Kidney epithelial cell (primary cell): ENCODE measurements around the gene FAM13A. TPM values are rescaled to one million over a fixed set of nuclear protein-coding genes. Genes with fewer than 3 reads are reported as not detected.
"Not testable (repeated sequence)": the region's sequence is repeated elsewhere in the genome, so short reads cannot be mapped to it uniquely, and the experiment has no call there.

Source experiments
- DNase-seq: peaks from one replicate; pipeline ENCODE4 v3.0.0-alpha.2; 2010; ENCODE audit warnings: low read depth
- H3K27me3 ChIP-seq: 2 replicates; pipeline ENCODE4 v1.6.0; 2011; ENCODE audit warnings: low read length; ENCODE audit not compliant: control insufficient read depth, insufficient read depth
- H3K36me3 ChIP-seq: 2 replicates; pipeline ENCODE4 v1.5.1; 2011; ENCODE audit warnings: low read length; ENCODE audit not compliant: control insufficient read depth, insufficient read depth
- H3K4me3 ChIP-seq: 2 replicates; pipeline ENCODE4 v1.5.1; 2011; ENCODE audit warnings: low read depth, mild to moderate bottlenecking, control low read depth, low read length
- CTCF ChIP-seq: IDR thresholded peaks from 2 replicates; pipeline ENCODE4 v1.5.1; 2011; ENCODE audit warnings: mild to moderate bottlenecking, moderate library complexity, low read length, control low read depth, inconsistent platforms; ENCODE audit not compliant: insufficient read depth, poor library complexity, severe bottlenecking
- total RNA-seq: library from RNA; depleted of rRNA; stranded (reverse); fragments of >200 nt; gene quantifications from 2 replicates; pipeline ENCODE4 v1.2.3, GENCODE V29; 2015

FAM13A gene
- total RNA-seq, 1 donor from 2014 or later, result 3.4 TPM

- DNase-seq, result no peak
- Histone ChIP-seq H3K36me3 (no peaks in the 10 kb centered on the region), H3K4me3 (no peak overlapping the region), H3K27me3 (no peaks in the 10 kb centered on the region)
- TF ChIP-seq CTCF, result no peak
These were observed 156.6 kb downstream of the FAM13A start for GRCh38 chr4:88900432-88900831.

GRCh38 chr4:88897752-88898151 is 159.2 kb downstream of the FAM13A start:
- Histone ChIP-seq H3K4me3 (no peak overlapping the region), H3K36me3 (no peaks in the 10 kb centered on the region), H3K27me3 (no peaks in the 10 kb centered on the region)
- no peak for TF ChIP-seq CTCF
- DNase-seq, result no peak

GRCh38 chr4:88897180-88897579 is 159.8 kb downstream of the FAM13A start:
- TF ChIP-seq CTCF, result no peak
- Histone ChIP-seq H3K36me3 (no peaks in the 10 kb centered on the region), H3K4me3 (no peak overlapping the region), H3K27me3 (no peaks in the 10 kb centered on the region)
- DNase-seq, result no peak

- DNase-seq, result no peak
- Histone ChIP-seq H3K27me3 (no peaks in the 10 kb centered on the region), H3K4me3 (no peak overlapping the region), H3K36me3 (no peaks in the 10 kb centered on the region)
- no peak for TF ChIP-seq CTCF
These were observed 163.0 kb downstream of the FAM13A start for GRCh38 chr4:88893961-88894360.

GRCh38 chr4:88892646-88893045 is 164.3 kb downstream of the FAM13A start:
- H3K36me3 ChIP-seq, result no peaks in the 10 kb centered on the region
- no peak for DNase-seq
- no peak for TF ChIP-seq CTCF
- H3K4me3 ChIP-seq, result no peak overlapping the region
- H3K27me3 ChIP-seq, result no peaks in the 10 kb centered on the region

- H3K36me3 ChIP-seq, result no peaks in the 10 kb centered on the region
- no peaks in the 10 kb centered on the region for H3K27me3 ChIP-seq
- no peak for DNase-seq
- no peak overlapping the region for H3K4me3 ChIP-seq
- no peak for TF ChIP-seq CTCF
These were observed 165.3 kb downstream of the FAM13A start for GRCh38 chr4:88891636-88892035.

GRCh38 chr4:88887409-88887808 is 169.6 kb downstream of the FAM13A start:
- DNase-seq, H3K4me3 ChIP-seq, H3K36me3 ChIP-seq, H3K27me3 ChIP-seq: not testable (repeated sequence)
